ENCODE results near the gene TCF7L1. TPM values are rescaled to one million over a fixed set of nuclear protein-coding genes. Genes with fewer than 3 reads are reported as not detected.

Gene TCF7L1
- total RNA-seq, 1 donor from 2014 or later = 62.7 TPM

- H3K27ac Mint-ChIP-seq = peak overlapping the region; percentile 82
- no peak overlapping the region for H3K4me3 Mint-ChIP-seq (ENCODE audit: low read depth)
- no peaks in the 10 kb centered on the region for H3K9me3 Mint-ChIP-seq (ENCODE audit: low read depth)
- DNase-seq (ENCODE audit: low spot score, unreplicated experiment) = peak; percentile 25
- H3K36me3 Mint-ChIP-seq (ENCODE audit: insufficient read depth) = peaks cover 15% of the 10 kb centered on the region
- TF ChIP-seq CTCF (IDR thresholded peaks at IDR 0.05; ENCODE audit: unreplicated experiment) = no peak
- peaks cover 18% of the 10 kb centered on the region for H3K4me1 Mint-ChIP-seq (ENCODE audit: low read depth)
- no peaks in the 10 kb centered on the region for H3K27me3 Mint-ChIP-seq
Observed at GRCh38 chr2:85189606-85190270, 56.5 kb downstream of the TCF7L1 start.

DNA sequence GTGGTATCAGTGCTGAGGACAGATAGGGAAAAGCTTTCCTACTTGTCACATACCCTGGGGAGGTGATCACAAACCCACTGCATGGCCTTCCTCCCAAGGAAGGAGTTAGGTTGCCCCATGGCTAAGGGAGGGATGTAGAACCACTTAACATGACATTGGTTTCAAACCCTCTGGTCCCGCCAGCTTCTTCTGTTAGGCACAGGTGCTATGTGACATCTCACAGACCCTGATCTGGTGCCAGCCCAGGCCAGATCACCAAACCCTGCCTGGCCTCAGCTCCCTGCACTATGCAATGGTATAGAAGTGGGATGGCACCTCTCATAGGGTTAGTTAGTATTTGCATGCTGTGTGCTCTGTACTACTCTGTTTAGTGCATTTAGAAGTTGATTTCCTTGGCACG lies 58.0 kb downstream of the TCF7L1 start:
- H3K9me3 Mint-ChIP-seq (ENCODE audit: low read depth) = no peaks in the 10 kb centered on the region
- no peak overlapping the region for H3K4me3 Mint-ChIP-seq (ENCODE audit: low read depth)
- TF ChIP-seq CTCF (IDR thresholded peaks at IDR 0.05; ENCODE audit: unreplicated experiment) = no peak
- peaks cover 18% of the 10 kb centered on the region for H3K4me1 Mint-ChIP-seq (ENCODE audit: low read depth)
- no peak overlapping the region for H3K27ac Mint-ChIP-seq
- H3K27me3 Mint-ChIP-seq = no peaks in the 10 kb centered on the region
- peaks cover 11% of the 10 kb centered on the region for H3K36me3 Mint-ChIP-seq (ENCODE audit: insufficient read depth)
- no peak for DNase-seq (ENCODE audit: low spot score, unreplicated experiment)

DNA sequence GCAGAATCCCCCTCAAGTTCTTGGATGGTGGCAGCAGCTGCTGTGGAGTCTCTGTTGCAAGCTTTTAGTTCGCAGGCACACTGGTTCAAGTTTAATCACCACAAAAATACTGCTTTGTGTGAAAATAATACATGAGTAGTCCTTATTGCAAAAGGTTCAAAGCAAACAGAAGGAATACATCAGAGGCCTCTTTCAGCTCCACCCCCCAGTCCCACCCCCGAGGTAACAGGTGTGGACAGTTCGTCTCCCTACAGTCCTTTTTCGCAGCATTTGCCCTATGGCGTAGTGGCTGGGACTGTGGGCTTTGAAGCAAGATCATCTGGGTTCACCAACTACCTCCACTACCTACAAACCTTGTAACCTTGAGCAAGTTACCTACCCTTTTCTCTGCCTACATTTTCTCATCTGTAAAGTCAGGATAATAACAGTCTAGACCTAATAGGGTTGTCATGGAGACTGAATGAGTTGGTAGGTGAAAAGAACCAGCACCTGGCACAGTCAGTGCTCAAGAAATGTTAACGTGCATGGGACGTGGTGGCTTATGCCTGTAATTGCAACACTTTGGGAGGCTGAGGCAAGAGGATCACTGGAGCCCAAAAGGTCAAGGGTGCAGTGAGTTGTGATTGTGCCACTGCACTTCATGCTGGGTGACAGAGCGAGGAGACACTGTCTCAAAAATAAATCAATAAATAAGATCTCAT lies 61.7 kb downstream of the TCF7L1 start:
- DNase-seq (ENCODE audit: low spot score, unreplicated experiment) = no peak
- H3K9me3 Mint-ChIP-seq (ENCODE audit: low read depth) = no peaks in the 10 kb centered on the region
- H3K4me3 Mint-ChIP-seq (ENCODE audit: low read depth) = no peak overlapping the region
- no peak for TF ChIP-seq CTCF (IDR thresholded peaks at IDR 0.05; ENCODE audit: unreplicated experiment)
- peaks cover 5% of the 10 kb centered on the region for H3K4me1 Mint-ChIP-seq (ENCODE audit: low read depth)
- H3K27me3 Mint-ChIP-seq = no peaks in the 10 kb centered on the region
- peaks cover 5% of the 10 kb centered on the region for H3K36me3 Mint-ChIP-seq (ENCODE audit: insufficient read depth)
- H3K27ac Mint-ChIP-seq = no peak overlapping the region

- H3K27ac Mint-ChIP-seq = no peak overlapping the region
- no peaks in the 10 kb centered on the region for H3K9me3 Mint-ChIP-seq (ENCODE audit: low read depth)
- no peak for TF ChIP-seq CTCF (IDR thresholded peaks at IDR 0.05; ENCODE audit: unreplicated experiment)
- no peak for DNase-seq (ENCODE audit: low spot score, unreplicated experiment)
- H3K36me3 Mint-ChIP-seq (ENCODE audit: insufficient read depth) = peaks cover 5% of the 10 kb centered on the region
- no peak overlapping the region for H3K4me3 Mint-ChIP-seq (ENCODE audit: low read depth)
- no peaks in the 10 kb centered on the region for H3K27me3 Mint-ChIP-seq
- no peaks in the 10 kb centered on the region for H3K4me1 Mint-ChIP-seq (ENCODE audit: low read depth)
Observed at GRCh38 chr2:85195956-85196355, 62.8 kb downstream of the TCF7L1 start.

- H3K27me3 Mint-ChIP-seq = no peaks in the 10 kb centered on the region
- H3K4me1 Mint-ChIP-seq (ENCODE audit: low read depth) = no peaks in the 10 kb centered on the region
- H3K36me3 Mint-ChIP-seq (ENCODE audit: insufficient read depth) = peaks cover 1% of the 10 kb centered on the region
- H3K9me3 Mint-ChIP-seq (ENCODE audit: low read depth) = no peaks in the 10 kb centered on the region
- no peak for DNase-seq (ENCODE audit: low spot score, unreplicated experiment)
- no peak overlapping the region for H3K27ac Mint-ChIP-seq
- no peak for TF ChIP-seq CTCF (IDR thresholded peaks at IDR 0.05; ENCODE audit: unreplicated experiment)
- no peak overlapping the region for H3K4me3 Mint-ChIP-seq (ENCODE audit: low read depth)
Observed at GRCh38 chr2:85199698-85200097, 66.5 kb downstream of the TCF7L1 start.

Data from progenitor cell of endocrine pancreas (in vitro differentiated cells).